PC-3 (cell line): ENCODE results near the gene PTPRN2. TPM values are rescaled to one million over a fixed set of nuclear protein-coding genes. Genes with fewer than 3 reads are reported as not detected.

Experiments used
- ATAC-seq: fragments of 200-7000 bp; cut with Tn5 transposase; 2 replicates; pipeline ENCODE4 v1.9.1; 2020; ENCODE audit warnings: mild to moderate bottlenecking, moderate library complexity
- BruUV-seq: library from RNA; stranded (reverse); fragments of 400-500 nt; replicated peaks from 2 replicates; lab custom pipeline; 2021; lab: Mats Ljungman, UMichigan
- CTCF ChIA-PET: fragments of 300-600 bp; sonication (Branson Sonifier 250); formaldehyde crosslinking; loops from one replicate; lab custom pipeline; 2022; ENCODE audit warnings: antibody characterized with exemption; lab: Charles Lee
- POLR2A ChIA-PET: fragments of 300-600 bp; sonication (Branson Sonifier 250); formaldehyde crosslinking; loops from one replicate; lab custom pipeline; 2022; ENCODE audit warnings: antibody characterized with exemption; ENCODE audit not compliant: unreplicated experiment; lab: Charles Lee
- DNase-seq: peaks from one replicate; pipeline ENCODE4 v3.0.0-alpha.2; 2015
- H2AFZ ChIP-seq: fragments of 300-600 bp; sonication (generic); 2 replicates; pipeline ENCODE4 v1.6.0; 2016; ENCODE audit warnings: antibody characterized with exemption, low read length
- H3F3A ChIP-seq: fragments of 300-600 bp; sonication (generic); one replicate; pipeline ENCODE4 v1.6.0; 2017; ENCODE audit warnings: antibody characterized with exemption, low read length, control low read depth, mild to moderate bottlenecking; ENCODE audit not compliant: unreplicated experiment
- H3K27ac ChIP-seq: fragments of 300-600 bp; sonication (generic); 2 replicates; pipeline ENCODE4 v1.5.1; 2016; ENCODE audit warnings: mild to moderate bottlenecking, low read length
- H3K27me3 ChIP-seq: fragments of 300-600 bp; sonication (generic); 2 replicates; pipeline ENCODE4 v1.6.1; 2016; ENCODE audit warnings: low read length, mixed read lengths
- H3K36me3 ChIP-seq: fragments of 300-600 bp; sonication (generic); 2 replicates; pipeline ENCODE4 v1.6.1; 2016; ENCODE audit warnings: low read depth, mixed run types, low read length, mixed read lengths
- H3K4me1 ChIP-seq: fragments of 300-600 bp; sonication (generic); 2 replicates; pipeline ENCODE4 v1.5.1; 2016; ENCODE audit warnings: low read length; ENCODE audit not compliant: insufficient read depth
- H3K4me2 ChIP-seq: fragments of 300-600 bp; sonication (generic); 2 replicates; pipeline ENCODE4 v1.6.0; 2016; ENCODE audit warnings: low read length
- H3K4me3 ChIP-seq: fragments of 300-600 bp; sonication (generic); 2 replicates; pipeline ENCODE4 v1.5.1; 2016; ENCODE audit warnings: mild to moderate bottlenecking, low read length, mixed read lengths
- H3K79me2 ChIP-seq: fragments of 300-600 bp; sonication (generic); 2 replicates; pipeline ENCODE4 v1.6.1; 2017; ENCODE audit warnings: low read length, mixed read lengths
- H3K9ac ChIP-seq: fragments of 300-600 bp; sonication (generic); 2 replicates; pipeline ENCODE4 v1.6.0; 2016; ENCODE audit warnings: mild to moderate bottlenecking, low read length
- H3K9me2 ChIP-seq: fragments of 300-600 bp; sonication (generic); replicated peaks from 2 replicates; pipeline ENCODE4 v1.6.1; 2016; ENCODE audit warnings: mixed run types, low read length, mixed read lengths
- H3K9me3 ChIP-seq: fragments of 300-600 bp; sonication (generic); 2 replicates; pipeline ENCODE4 v1.6.1; 2016; ENCODE audit warnings: low read length, mixed read lengths
- H4K20me1 ChIP-seq: fragments of 300-600 bp; sonication (generic); 2 replicates; pipeline ENCODE4 v1.6.1; 2016; ENCODE audit warnings: low read length, mixed read lengths
- CTCF ChIP-seq: fragments of 300-600 bp; sonication (generic); conservative IDR thresholded peaks from 2 replicates; pipeline ENCODE4 v1.5.1; 2017; ENCODE audit warnings: antibody characterized with exemption, low read depth, mild to moderate bottlenecking, low read length
- EZH2 ChIP-seq: fragments of 300-600 bp; sonication (generic); IDR thresholded peaks from one replicate; pipeline ENCODE4 v1.6.1; 2017; ENCODE audit warnings: antibody characterized with exemption, mild to moderate bottlenecking, low read length; ENCODE audit not compliant: unreplicated experiment
- EZH2phosphoT487 ChIP-seq: fragments of 300-600 bp; sonication (generic); IDR thresholded peaks from 2 replicates; pipeline ENCODE4 v1.6.1; 2018; ENCODE audit warnings: mild to moderate bottlenecking, antibody characterized with exemption, low read length, borderline replicate concordance
- intact Hi-C: fragments of 100-400 bp; cut with micrococcal nuclease; formaldehyde crosslinking; loops from 2 replicates; pipeline ENCODE4 v1.9.0; 2023
- total RNA-seq: library from RNA; depleted of rRNA; stranded (reverse); fragments of >200 nt; gene quantifications from 2 replicates; pipeline ENCODE4 v1.2.3, GENCODE V29; 2014

The PTPRN2 gene
- total RNA-seq, 1 experiment from 2014 or later: 3.2 TPM

- Histone ChIP-seq H3F3A (no peaks in the 10 kb centered on the region), H3K9me3 (peaks cover 6% of the 10 kb centered on the region; the same call in 1 of the 2 replicates), H3K9me2 (no peaks in the 10 kb centered on the region), H3K79me2 (no peaks in the 10 kb centered on the region), H2AFZ (no peak overlapping the region), H3K27me3 (no peaks in the 10 kb centered on the region), H3K4me2 (no peak overlapping the region), H3K27ac (no peak overlapping the region), H4K20me1 (no peaks in the 10 kb centered on the region), H3K36me3 (no peaks in the 10 kb centered on the region), H3K4me3 (no peak overlapping the region), H3K4me1 (0 out of 2 replicates have a peak, but pooled peaks cover 5% of the 10 kb centered on the region), H3K9ac (no peak overlapping the region)
- no TSS peak for BruUV-seq
- intact Hi-C loops: no loop called here
- no peak for ATAC-seq
- TF ChIP-seq EZH2phosphoT487: no peak
- no peak for TF ChIP-seq EZH2
- ChIA-PET CTCF (no interaction called here), POLR2A (no interaction called here)
- no peak for DNase-seq
Measured at GRCh38 chr7:158111906-158112570, 475.6 kb downstream of the PTPRN2 start.

- Histone ChIP-seq H3K9ac (no peak overlapping the region), H3K4me1 (0 out of 2 replicates have a peak, but pooled peaks cover 5% of the 10 kb centered on the region), H4K20me1 (no peaks in the 10 kb centered on the region), H3K27ac (no peak overlapping the region), H3K4me3 (no peak overlapping the region), H3K4me2 (no peak overlapping the region), H3K27me3 (no peaks in the 10 kb centered on the region), H3K79me2 (no peaks in the 10 kb centered on the region), H3K9me3 (no peaks in the 10 kb centered on the region), H2AFZ (no peak overlapping the region), H3K36me3 (no peaks in the 10 kb centered on the region), H3K9me2 (no peaks in the 10 kb centered on the region), H3F3A (no peaks in the 10 kb centered on the region)
- no peak for TF ChIP-seq CTCF
- TF ChIP-seq EZH2phosphoT487: no peak
- TF ChIP-seq EZH2: no peak
- ATAC-seq (peak; percentile 48; the same call in 1 of the 2 replicates), DNase-seq (peak; percentile 62)
- CTCF ChIA-PET: no interaction called here
- no TSS peak for BruUV-seq
- intact Hi-C loops: no loop called here
- POLR2A ChIA-PET: no interaction called here
Measured at GRCh38 chr7:158111049-158111751, 476.4 kb downstream of the PTPRN2 start.

- ATAC-seq (no peak), DNase-seq (no peak)
- H3K79me2 ChIP-seq: no peaks in the 10 kb centered on the region
- intact Hi-C loops: no loop called here
- H3K27me3 ChIP-seq: no peaks in the 10 kb centered on the region
- H3K4me3 ChIP-seq: no peak overlapping the region
- no peaks in the 10 kb centered on the region for H3K36me3 ChIP-seq
- no peak overlapping the region for H3K9ac ChIP-seq
- no peak overlapping the region for H2AFZ ChIP-seq
- no TSS peak for BruUV-seq
- H4K20me1 ChIP-seq: no peaks in the 10 kb centered on the region
- POLR2A ChIA-PET: no interaction called here
- CTCF ChIA-PET: no interaction called here
- H3K9me3 ChIP-seq: no peaks in the 10 kb centered on the region
- no peak overlapping the region for H3K4me2 ChIP-seq
- no peaks in the 10 kb centered on the region for H3F3A ChIP-seq
- no peak overlapping the region for H3K27ac ChIP-seq
- TF ChIP-seq EZH2phosphoT487 (no peak), CTCF (no peak), EZH2 (no peak)
- no peaks in the 10 kb centered on the region for H3K9me2 ChIP-seq
- 0 out of 2 replicates have a peak, but pooled peaks cover 5% of the 10 kb centered on the region for H3K4me1 ChIP-seq
Measured at GRCh38 chr7:158110661-158111048, 477.0 kb downstream of the PTPRN2 start.
